ENCODE results near the gene HOXC12. TPM values are rescaled to one million over a fixed set of nuclear protein-coding genes. Genes with fewer than 3 reads are reported as not detected.

Gene HOXC12
- total RNA-seq, 1 donor = under 0.01 TPM

GRCh38 chr12:53978477-53979356 is 24.0 kb downstream of the HOXC12 start:
- Histone ChIP-seq H3K4me2 (ENCODE audit: insufficient read depth, low read length) (no peak overlapping the region), H4K20me1 (ENCODE audit: insufficient read depth, low read length) (no peaks in the 10 kb centered on the region), H3K27ac (ENCODE audit: low read depth, low read length) (no peak overlapping the region), H3K27me3 (ENCODE audit: insufficient read depth, low read length) (no peaks in the 10 kb centered on the region), H3K4me3 (ENCODE audit: insufficient read depth, low read length) (no peak overlapping the region), H3K4me1 (ENCODE audit: insufficient read depth, low read length) (no peaks in the 10 kb centered on the region), H2AFZ (ENCODE audit: low read length) (no peak overlapping the region), H3K9me3 (ENCODE audit: low read depth, low read length) (no peaks in the 10 kb centered on the region), H3K36me3 (ENCODE audit: insufficient read depth, low read length) (no peaks in the 10 kb centered on the region), H3K79me2 (ENCODE audit: insufficient read depth, low read length) (no peaks in the 10 kb centered on the region)
- no peak for TF ChIP-seq CTCF (IDR thresholded peaks at IDR 0.05; ENCODE audit: extremely low read depth, low read depth, low read length)
- no peak for DNase-seq (ENCODE audit: insufficient read length, low spot score, missing footprints)

GRCh38 chr12:53980104-53980801 is 25.6 kb downstream of the HOXC12 start:
- H4K20me1 ChIP-seq (ENCODE audit: insufficient read depth, low read length) = no peaks in the 10 kb centered on the region
- no peak overlapping the region for H3K4me2 ChIP-seq (ENCODE audit: insufficient read depth, low read length)
- peaks cover 3% of the 10 kb centered on the region for H3K79me2 ChIP-seq (ENCODE audit: insufficient read depth, low read length)
- TF ChIP-seq CTCF (IDR thresholded peaks at IDR 0.05; ENCODE audit: extremely low read depth, low read depth, low read length) = no peak
- H2AFZ ChIP-seq (ENCODE audit: low read length) = no peak overlapping the region
- no peak overlapping the region for H3K4me3 ChIP-seq (ENCODE audit: insufficient read depth, low read length)
- H3K27ac ChIP-seq (ENCODE audit: low read depth, low read length) = no peak overlapping the region
- no peaks in the 10 kb centered on the region for H3K27me3 ChIP-seq (ENCODE audit: insufficient read depth, low read length)
- no peaks in the 10 kb centered on the region for H3K9me3 ChIP-seq (ENCODE audit: low read depth, low read length)
- H3K4me1 ChIP-seq (ENCODE audit: insufficient read depth, low read length) = peaks cover 2% of the 10 kb centered on the region
- H3K36me3 ChIP-seq (ENCODE audit: insufficient read depth, low read length) = no peaks in the 10 kb centered on the region
- DNase-seq (ENCODE audit: insufficient read length, low spot score, missing footprints) = no peak

GRCh38 chr12:53980802-53981496 is 26.2 kb downstream of the HOXC12 start:
- Histone ChIP-seq H3K27me3 (ENCODE audit: insufficient read depth, low read length) (no peaks in the 10 kb centered on the region), H3K9me3 (ENCODE audit: low read depth, low read length) (no peaks in the 10 kb centered on the region), H3K79me2 (ENCODE audit: insufficient read depth, low read length) (peaks cover 10% of the 10 kb centered on the region), H3K4me3 (ENCODE audit: insufficient read depth, low read length) (no peak overlapping the region), H4K20me1 (ENCODE audit: insufficient read depth, low read length) (no peaks in the 10 kb centered on the region), H3K27ac (ENCODE audit: low read depth, low read length) (no peak overlapping the region), H2AFZ (ENCODE audit: low read length) (no peak overlapping the region), H3K4me1 (ENCODE audit: insufficient read depth, low read length) (peaks cover 6% of the 10 kb centered on the region), H3K4me2 (ENCODE audit: insufficient read depth, low read length) (no peak overlapping the region), H3K36me3 (ENCODE audit: insufficient read depth, low read length) (no peaks in the 10 kb centered on the region)
- no peak for DNase-seq (ENCODE audit: insufficient read length, low spot score, missing footprints)
- no peak for TF ChIP-seq CTCF (IDR thresholded peaks at IDR 0.05; ENCODE audit: extremely low read depth, low read depth, low read length)
